WTC11 (cell line): ENCODE data around the gene RETREG2. TPM values are rescaled to one million over a fixed set of nuclear protein-coding genes. Genes with fewer than 3 reads are reported as not detected.

ENCODE experiments used
- ESRRA ChIP-seq: sonication (generic); formaldehyde crosslinking; IDR thresholded peaks from 2 replicates; pipeline ENCODE4 v1.8.1; 2022; ENCODE audit warnings: mild to moderate bottlenecking, missing genetic modification reagents, borderline replicate concordance
- JUN ChIP-seq: sonication (generic); formaldehyde crosslinking; IDR thresholded peaks from 2 replicates; pipeline ENCODE4 v1.8.0; 2023; ENCODE audit warnings: mild to moderate bottlenecking, missing genetic modification reagents
- MXD4 ChIP-seq: fragments of 250-450 bp; sonication (Bioruptor Pico); IDR thresholded peaks from 2 replicates; pipeline ENCODE4 v1.8.0; 2021; ENCODE audit warnings: mild to moderate bottlenecking, moderate library complexity, borderline replicate concordance
- MYBL2 ChIP-seq: sonication (generic); formaldehyde crosslinking; IDR thresholded peaks from 2 replicates; pipeline ENCODE4 v1.8.1; 2023; ENCODE audit warnings: mild to moderate bottlenecking, moderate library complexity, missing genetic modification reagents
- TEAD1 ChIP-seq: sonication (generic); formaldehyde crosslinking; IDR thresholded peaks from 2 replicates; pipeline ENCODE4 v1.8.0; 2022; ENCODE audit warnings: mild to moderate bottlenecking, missing genetic modification reagents
- TP53 ChIP-seq: sonication (generic); formaldehyde crosslinking; IDR thresholded peaks from 2 replicates; pipeline ENCODE4 v1.8.1; 2023; ENCODE audit warnings: mild to moderate bottlenecking, missing genetic modification reagents
- ZNF317 ChIP-seq: sonication (generic); formaldehyde crosslinking; IDR thresholded peaks from 2 replicates; pipeline ENCODE4 v1.8.1; 2023; ENCODE audit warnings: low read depth, mild to moderate bottlenecking, moderate library complexity, missing genetic modification reagents, borderline replicate concordance
- ZNF416 ChIP-seq: fragments of 250-450 bp; sonication (Bioruptor Pico); IDR thresholded peaks from 2 replicates; pipeline ENCODE4 v1.9.0; 2021; ENCODE audit warnings: mild to moderate bottlenecking, inconsistent platforms
- ZNF423 ChIP-seq: fragments of 250-450 bp; sonication (Bioruptor Pico); IDR thresholded peaks from 2 replicates; pipeline ENCODE4 v2.1.2; 2022; ENCODE audit warnings: mild to moderate bottlenecking, moderate library complexity
- total RNA-seq: library from RNA; stranded (reverse); gene quantifications from 3 replicates; pipeline ENCODE4 v1.2.3, GENCODE V29; 2021
- TF ChIP-seq, protein P1 (sequence below): fragments of 250-450 bp; sonication (Bioruptor Pico); IDR thresholded peaks from 2 replicates; pipeline ENCODE4 v1.9.0; 2021; ENCODE audit warnings: moderate library complexity, mild to moderate bottlenecking, inconsistent platforms, borderline replicate concordance
- TF ChIP-seq, protein P2 (sequence below): fragments of 250-450 bp; sonication (Bioruptor Pico); IDR thresholded peaks from 2 replicates; pipeline ENCODE4 v2.1.2; 2022; ENCODE audit warnings: mild to moderate bottlenecking, moderate library complexity
- TF ChIP-seq, protein P3 (sequence below): fragments of 250-450 bp; sonication (Bioruptor Pico); IDR thresholded peaks from 2 replicates; pipeline ENCODE4 v1.9.0; 2021; ENCODE audit warnings: mild to moderate bottlenecking
- TF ChIP-seq, protein P4 (sequence below): sonication (generic); formaldehyde crosslinking; IDR thresholded peaks from 2 replicates; pipeline ENCODE4 v1.8.0; 2022; ENCODE audit warnings: mild to moderate bottlenecking, missing genetic modification reagents
- TF ChIP-seq, protein P5 (sequence below): fragments of 250-450 bp; sonication (Bioruptor Pico); IDR thresholded peaks from 2 replicates; pipeline ENCODE4 v1.8.0; 2021; ENCODE audit warnings: mild to moderate bottlenecking
- TF ChIP-seq, protein P6 (sequence below): sonication (generic); formaldehyde crosslinking; IDR thresholded peaks from 2 replicates; pipeline ENCODE4 v1.8.1; 2022; ENCODE audit warnings: low read depth, mild to moderate bottlenecking, moderate library complexity, missing genetic modification reagents, borderline replicate concordance
- TF ChIP-seq, protein P7 (sequence below): sonication (generic); formaldehyde crosslinking; conservative IDR thresholded peaks from 2 replicates; pipeline ENCODE4 v1.8.1; 2023; ENCODE audit warnings: mild to moderate bottlenecking, low read depth, missing genetic modification reagents, moderate library complexity
- TF ChIP-seq, protein P8 (sequence below): sonication (generic); formaldehyde crosslinking; IDR thresholded peaks from 2 replicates; pipeline ENCODE4 v1.8.0; 2023; ENCODE audit warnings: missing genetic modification reagents, mild to moderate bottlenecking, borderline replicate concordance
- TF ChIP-seq, protein P9 (sequence below): sonication (generic); formaldehyde crosslinking; IDR thresholded peaks from 2 replicates; pipeline ENCODE4 v1.8.1; 2023; ENCODE audit warnings: mild to moderate bottlenecking, missing genetic modification reagents

RETREG2 gene
- total RNA-seq, 1 experiment from 2014 or later, result 60.2 TPM

DNA sequence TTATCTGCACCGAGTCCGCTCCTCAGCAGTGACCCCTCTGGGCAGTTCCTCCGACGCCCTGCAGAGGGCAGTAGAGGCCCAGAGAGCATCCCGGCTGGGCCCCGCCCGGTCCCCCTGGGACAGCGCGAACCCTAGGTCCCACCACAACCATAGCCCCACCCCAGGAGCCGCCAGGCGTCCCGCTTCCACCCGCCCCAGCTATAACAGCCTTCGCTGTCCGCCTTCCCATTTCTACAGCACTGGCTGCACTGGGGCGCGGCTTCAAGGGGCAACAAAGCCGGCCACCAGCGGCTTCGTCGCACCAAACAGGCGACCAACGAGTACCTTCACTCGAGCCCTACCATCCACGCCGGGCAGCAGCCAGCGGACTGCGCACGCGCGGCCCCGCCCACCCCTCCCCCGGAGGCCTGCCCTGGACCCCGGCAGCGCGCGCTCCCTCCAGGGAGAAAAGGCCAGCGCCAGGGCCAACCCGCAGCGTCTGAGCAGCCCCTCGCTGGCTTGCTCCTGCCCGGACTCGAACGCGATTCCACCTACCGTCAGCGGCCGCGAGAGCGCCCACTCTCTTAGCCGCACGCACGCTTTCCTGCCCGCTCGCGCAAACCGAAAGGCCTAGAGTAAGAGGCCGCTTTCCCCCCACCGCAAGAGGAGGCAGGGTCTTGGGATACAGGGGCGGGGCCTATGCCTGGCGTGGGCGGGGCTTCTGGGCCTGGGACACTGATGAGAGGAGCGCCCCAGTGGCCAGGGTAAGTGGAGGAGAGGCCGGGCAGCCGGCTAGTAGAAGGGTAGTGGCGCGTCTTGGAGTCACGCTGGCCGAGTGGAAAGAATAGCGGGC is 17.7 kb upstream of the RETREG2 start, which contains the start of gene NHEJ1 (continued):
- TF ChIP-seq, protein P1, sequence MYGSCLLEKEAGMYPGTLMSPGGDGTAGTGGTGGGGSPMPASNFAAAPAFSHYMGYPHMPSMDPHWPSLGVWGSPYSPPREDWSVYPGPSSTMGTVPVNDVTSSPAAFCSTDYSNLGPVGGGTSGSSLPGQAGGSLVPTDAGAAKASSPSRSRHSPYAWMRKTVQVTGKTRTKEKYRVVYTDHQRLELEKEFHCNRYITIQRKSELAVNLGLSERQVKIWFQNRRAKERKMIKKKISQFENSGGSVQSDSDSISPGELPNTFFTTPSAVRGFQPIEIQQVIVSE (CRISPR knock-in tag), result no peak
- no peak for TF ChIP-seq MXD4 (CRISPR knock-in tag)
- no peak for TF ChIP-seq TP53 (CRISPR knock-in tag)
- TF ChIP-seq, protein P2, sequence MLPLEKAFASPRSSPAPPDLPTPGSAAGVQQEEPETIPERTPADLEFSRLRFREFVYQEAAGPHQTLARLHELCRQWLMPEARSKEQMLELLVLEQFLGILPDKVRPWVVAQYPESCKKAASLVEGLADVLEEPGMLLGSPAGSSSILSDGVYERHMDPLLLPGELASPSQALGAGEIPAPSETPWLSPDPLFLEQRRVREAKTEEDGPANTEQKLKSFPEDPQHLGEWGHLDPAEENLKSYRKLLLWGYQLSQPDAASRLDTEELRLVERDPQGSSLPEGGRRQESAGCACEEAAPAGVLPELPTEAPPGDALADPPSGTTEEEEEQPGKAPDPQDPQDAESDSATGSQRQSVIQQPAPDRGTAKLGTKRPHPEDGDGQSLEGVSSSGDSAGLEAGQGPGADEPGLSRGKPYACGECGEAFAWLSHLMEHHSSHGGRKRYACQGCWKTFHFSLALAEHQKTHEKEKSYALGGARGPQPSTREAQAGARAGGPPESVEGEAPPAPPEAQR (CRISPR knock-in tag), result no peak
- TF ChIP-seq ZNF317 (CRISPR knock-in tag), result no peak
- TF ChIP-seq ESRRA (CRISPR knock-in tag), result 0 out of 2 replicates have a peak, but pooled peaks have one; percentile 32
- TF ChIP-seq, protein P3, sequence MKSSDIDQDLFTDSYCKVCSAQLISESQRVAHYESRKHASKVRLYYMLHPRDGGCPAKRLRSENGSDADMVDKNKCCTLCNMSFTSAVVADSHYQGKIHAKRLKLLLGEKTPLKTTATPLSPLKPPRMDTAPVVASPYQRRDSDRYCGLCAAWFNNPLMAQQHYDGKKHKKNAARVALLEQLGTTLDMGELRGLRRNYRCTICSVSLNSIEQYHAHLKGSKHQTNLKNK (CRISPR knock-in tag), result no peak
- TF ChIP-seq, protein P4, sequence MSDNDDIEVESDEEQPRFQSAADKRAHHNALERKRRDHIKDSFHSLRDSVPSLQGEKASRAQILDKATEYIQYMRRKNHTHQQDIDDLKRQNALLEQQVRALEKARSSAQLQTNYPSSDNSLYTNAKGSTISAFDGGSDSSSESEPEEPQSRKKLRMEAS, result no peak
- TF ChIP-seq, protein P5, sequence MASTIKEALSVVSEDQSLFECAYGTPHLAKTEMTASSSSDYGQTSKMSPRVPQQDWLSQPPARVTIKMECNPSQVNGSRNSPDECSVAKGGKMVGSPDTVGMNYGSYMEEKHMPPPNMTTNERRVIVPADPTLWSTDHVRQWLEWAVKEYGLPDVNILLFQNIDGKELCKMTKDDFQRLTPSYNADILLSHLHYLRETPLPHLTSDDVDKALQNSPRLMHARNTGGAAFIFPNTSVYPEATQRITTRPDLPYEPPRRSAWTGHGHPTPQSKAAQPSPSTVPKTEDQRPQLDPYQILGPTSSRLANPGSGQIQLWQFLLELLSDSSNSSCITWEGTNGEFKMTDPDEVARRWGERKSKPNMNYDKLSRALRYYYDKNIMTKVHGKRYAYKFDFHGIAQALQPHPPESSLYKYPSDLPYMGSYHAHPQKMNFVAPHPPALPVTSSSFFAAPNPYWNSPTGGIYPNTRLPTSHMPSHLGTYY (CRISPR knock-in tag), result no peak
- TF ChIP-seq, protein P6, sequence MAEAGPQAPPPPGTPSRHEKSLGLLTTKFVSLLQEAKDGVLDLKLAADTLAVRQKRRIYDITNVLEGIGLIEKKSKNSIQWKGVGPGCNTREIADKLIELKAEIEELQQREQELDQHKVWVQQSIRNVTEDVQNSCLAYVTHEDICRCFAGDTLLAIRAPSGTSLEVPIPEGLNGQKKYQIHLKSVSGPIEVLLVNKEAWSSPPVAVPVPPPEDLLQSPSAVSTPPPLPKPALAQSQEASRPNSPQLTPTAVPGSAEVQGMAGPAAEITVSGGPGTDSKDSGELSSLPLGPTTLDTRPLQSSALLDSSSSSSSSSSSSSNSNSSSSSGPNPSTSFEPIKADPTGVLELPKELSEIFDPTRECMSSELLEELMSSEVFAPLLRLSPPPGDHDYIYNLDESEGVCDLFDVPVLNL, result no peak
- TF ChIP-seq, protein P7, sequence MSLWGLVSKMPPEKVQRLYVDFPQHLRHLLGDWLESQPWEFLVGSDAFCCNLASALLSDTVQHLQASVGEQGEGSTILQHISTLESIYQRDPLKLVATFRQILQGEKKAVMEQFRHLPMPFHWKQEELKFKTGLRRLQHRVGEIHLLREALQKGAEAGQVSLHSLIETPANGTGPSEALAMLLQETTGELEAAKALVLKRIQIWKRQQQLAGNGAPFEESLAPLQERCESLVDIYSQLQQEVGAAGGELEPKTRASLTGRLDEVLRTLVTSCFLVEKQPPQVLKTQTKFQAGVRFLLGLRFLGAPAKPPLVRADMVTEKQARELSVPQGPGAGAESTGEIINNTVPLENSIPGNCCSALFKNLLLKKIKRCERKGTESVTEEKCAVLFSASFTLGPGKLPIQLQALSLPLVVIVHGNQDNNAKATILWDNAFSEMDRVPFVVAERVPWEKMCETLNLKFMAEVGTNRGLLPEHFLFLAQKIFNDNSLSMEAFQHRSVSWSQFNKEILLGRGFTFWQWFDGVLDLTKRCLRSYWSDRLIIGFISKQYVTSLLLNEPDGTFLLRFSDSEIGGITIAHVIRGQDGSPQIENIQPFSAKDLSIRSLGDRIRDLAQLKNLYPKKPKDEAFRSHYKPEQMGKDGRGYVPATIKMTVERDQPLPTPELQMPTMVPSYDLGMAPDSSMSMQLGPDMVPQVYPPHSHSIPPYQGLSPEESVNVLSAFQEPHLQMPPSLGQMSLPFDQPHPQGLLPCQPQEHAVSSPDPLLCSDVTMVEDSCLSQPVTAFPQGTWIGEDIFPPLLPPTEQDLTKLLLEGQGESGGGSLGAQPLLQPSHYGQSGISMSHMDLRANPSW (CRISPR knock-in tag), result no peak
- no peak for TF ChIP-seq ZNF423
- TF ChIP-seq, protein P8, sequence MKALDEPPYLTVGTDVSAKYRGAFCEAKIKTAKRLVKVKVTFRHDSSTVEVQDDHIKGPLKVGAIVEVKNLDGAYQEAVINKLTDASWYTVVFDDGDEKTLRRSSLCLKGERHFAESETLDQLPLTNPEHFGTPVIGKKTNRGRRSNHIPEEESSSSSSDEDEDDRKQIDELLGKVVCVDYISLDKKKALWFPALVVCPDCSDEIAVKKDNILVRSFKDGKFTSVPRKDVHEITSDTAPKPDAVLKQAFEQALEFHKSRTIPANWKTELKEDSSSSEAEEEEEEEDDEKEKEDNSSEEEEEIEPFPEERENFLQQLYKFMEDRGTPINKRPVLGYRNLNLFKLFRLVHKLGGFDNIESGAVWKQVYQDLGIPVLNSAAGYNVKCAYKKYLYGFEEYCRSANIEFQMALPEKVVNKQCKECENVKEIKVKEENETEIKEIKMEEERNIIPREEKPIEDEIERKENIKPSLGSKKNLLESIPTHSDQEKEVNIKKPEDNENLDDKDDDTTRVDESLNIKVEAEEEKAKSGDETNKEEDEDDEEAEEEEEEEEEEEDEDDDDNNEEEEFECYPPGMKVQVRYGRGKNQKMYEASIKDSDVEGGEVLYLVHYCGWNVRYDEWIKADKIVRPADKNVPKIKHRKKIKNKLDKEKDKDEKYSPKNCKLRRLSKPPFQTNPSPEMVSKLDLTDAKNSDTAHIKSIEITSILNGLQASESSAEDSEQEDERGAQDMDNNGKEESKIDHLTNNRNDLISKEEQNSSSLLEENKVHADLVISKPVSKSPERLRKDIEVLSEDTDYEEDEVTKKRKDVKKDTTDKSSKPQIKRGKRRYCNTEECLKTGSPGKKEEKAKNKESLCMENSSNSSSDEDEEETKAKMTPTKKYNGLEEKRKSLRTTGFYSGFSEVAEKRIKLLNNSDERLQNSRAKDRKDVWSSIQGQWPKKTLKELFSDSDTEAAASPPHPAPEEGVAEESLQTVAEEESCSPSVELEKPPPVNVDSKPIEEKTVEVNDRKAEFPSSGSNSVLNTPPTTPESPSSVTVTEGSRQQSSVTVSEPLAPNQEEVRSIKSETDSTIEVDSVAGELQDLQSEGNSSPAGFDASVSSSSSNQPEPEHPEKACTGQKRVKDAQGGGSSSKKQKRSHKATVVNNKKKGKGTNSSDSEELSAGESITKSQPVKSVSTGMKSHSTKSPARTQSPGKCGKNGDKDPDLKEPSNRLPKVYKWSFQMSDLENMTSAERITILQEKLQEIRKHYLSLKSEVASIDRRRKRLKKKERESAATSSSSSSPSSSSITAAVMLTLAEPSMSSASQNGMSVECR, result no peak
- TF ChIP-seq MYBL2 (CRISPR knock-in tag), result peak; percentile 77; the same call in 1 of the 2 replicates
- TF ChIP-seq ZNF416 (CRISPR knock-in tag), result no peak
- TF ChIP-seq, protein P9, sequence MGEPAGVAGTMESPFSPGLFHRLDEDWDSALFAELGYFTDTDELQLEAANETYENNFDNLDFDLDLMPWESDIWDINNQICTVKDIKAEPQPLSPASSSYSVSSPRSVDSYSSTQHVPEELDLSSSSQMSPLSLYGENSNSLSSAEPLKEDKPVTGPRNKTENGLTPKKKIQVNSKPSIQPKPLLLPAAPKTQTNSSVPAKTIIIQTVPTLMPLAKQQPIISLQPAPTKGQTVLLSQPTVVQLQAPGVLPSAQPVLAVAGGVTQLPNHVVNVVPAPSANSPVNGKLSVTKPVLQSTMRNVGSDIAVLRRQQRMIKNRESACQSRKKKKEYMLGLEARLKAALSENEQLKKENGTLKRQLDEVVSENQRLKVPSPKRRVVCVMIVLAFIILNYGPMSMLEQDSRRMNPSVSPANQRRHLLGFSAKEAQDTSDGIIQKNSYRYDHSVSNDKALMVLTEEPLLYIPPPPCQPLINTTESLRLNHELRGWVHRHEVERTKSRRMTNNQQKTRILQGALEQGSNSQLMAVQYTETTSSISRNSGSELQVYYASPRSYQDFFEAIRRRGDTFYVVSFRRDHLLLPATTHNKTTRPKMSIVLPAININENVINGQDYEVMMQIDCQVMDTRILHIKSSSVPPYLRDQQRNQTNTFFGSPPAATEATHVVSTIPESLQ (CRISPR knock-in tag), result no peak
- no peak; the same call in 1 of the 2 replicates for TF ChIP-seq TEAD1
- TF ChIP-seq JUN (CRISPR knock-in tag), result no peak
